ENCODE data around the gene BAG2. TPM values are rescaled to one million over a fixed set of nuclear protein-coding genes. Genes with fewer than 3 reads are reported as not detected.

Gene BAG2
- total RNA-seq, 1 donor from 2014 or later = 5.0 TPM

GRCh38 chr6:57221191-57221935, 49.2 kb downstream of the BAG2 start:
- Mint-ChIP-seq H3K4me1 (peaks cover 40% of the 10 kb centered on the region), H3K36me3 (peaks cover 20% of the 10 kb centered on the region), H3K4me3 (peak overlapping the region; percentile 99), H3K27me3 (ENCODE audit: low read depth) (no peaks in the 10 kb centered on the region), H3K9me3 (peaks cover 15% of the 10 kb centered on the region), H3K27ac (peak overlapping the region; percentile 93)
- DNase-seq (ENCODE audit: low spot score in 2 of 2, unreplicated experiment in 2 of 2) = peak; percentile 49 to 76
- no peak for TF ChIP-seq CTCF (IDR thresholded peaks at IDR 0.05; ENCODE audit: unreplicated experiment)

- peak within 1 kb of the TSS; percentile 99 for H3K4me3 Mint-ChIP-seq
Measured at GRCh38 chr6:57221936-57222742, 50.0 kb downstream of the BAG2 start, which contains the start of gene RAB23. Gene RAB23, minus strand, starts transcription at chr6:57222307. Its CDS starts 11,927 bp downstream, at chr6:57210380.

GRCh38 chr6:57222743-57223077, 50.6 kb downstream of the BAG2 start:
- Mint-ChIP-seq H3K4me1 (peaks cover 41% of the 10 kb centered on the region), H3K36me3 (peaks cover 14% of the 10 kb centered on the region), H3K4me3 (peak overlapping the region; percentile 99), H3K27ac (peak overlapping the region; percentile 100), H3K9me3 (peaks cover 15% of the 10 kb centered on the region), H3K27me3 (ENCODE audit: low read depth) (no peaks in the 10 kb centered on the region)
- DNase-seq (ENCODE audit: low spot score in 2 of 2, unreplicated experiment in 2 of 2) = no peak
- no peak for TF ChIP-seq CTCF (IDR thresholded peaks at IDR 0.05; ENCODE audit: unreplicated experiment)

More at GRCh38 chr6:57221936-57222742, 50.0 kb downstream of the BAG2 start, which contains the start of gene RAB23:
- peak within 1 kb of the TSS; percentile 100 for H3K27ac Mint-ChIP-seq
- H3K4me1 Mint-ChIP-seq = peaks cover 41% of the 10 kb centered on the region
- peaks cover 15% of the 10 kb centered on the region for H3K9me3 Mint-ChIP-seq
- DNase-seq (ENCODE audit: low spot score in 2 of 2, unreplicated experiment in 2 of 2) = peak; percentile 81 to 94
- no peak for TF ChIP-seq CTCF (IDR thresholded peaks at IDR 0.05; ENCODE audit: unreplicated experiment)
- peaks cover 17% of the 10 kb centered on the region for H3K36me3 Mint-ChIP-seq
- no peaks in the 10 kb centered on the region for H3K27me3 Mint-ChIP-seq (ENCODE audit: low read depth)

GRCh38 chr6:57224769-57225515, 52.8 kb downstream of the BAG2 start:
- Mint-ChIP-seq H3K9me3 (peaks cover 13% of the 10 kb centered on the region), H3K4me3 (no peak overlapping the region), H3K4me1 (peaks cover 35% of the 10 kb centered on the region), H3K36me3 (peaks cover 5% of the 10 kb centered on the region), H3K27me3 (ENCODE audit: low read depth) (no peaks in the 10 kb centered on the region), H3K27ac (no peak overlapping the region)
- TF ChIP-seq CTCF (IDR thresholded peaks at IDR 0.05; ENCODE audit: unreplicated experiment) = no peak
- DNase-seq (ENCODE audit: low spot score in 2 of 2, unreplicated experiment in 2 of 2) = no peak

- H3K27ac Mint-ChIP-seq = peak overlapping the region; percentile 8
- H3K4me3 Mint-ChIP-seq = no peak overlapping the region
- no peak for TF ChIP-seq CTCF (IDR thresholded peaks at IDR 0.05; ENCODE audit: unreplicated experiment)
- peaks cover 29% of the 10 kb centered on the region for H3K4me1 Mint-ChIP-seq
- H3K27me3 Mint-ChIP-seq (ENCODE audit: low read depth) = no peaks in the 10 kb centered on the region
- peaks cover 7% of the 10 kb centered on the region for H3K9me3 Mint-ChIP-seq
- H3K36me3 Mint-ChIP-seq = no peaks in the 10 kb centered on the region
- no peak for DNase-seq (ENCODE audit: low spot score in 2 of 2, unreplicated experiment in 2 of 2)
Measured at GRCh38 chr6:57226221-57226620, 54.1 kb downstream of the BAG2 start.
